PFSK-1 (cell line): ENCODE results near the gene SRL.
A peak's percentile ranks its signal among the peaks of the same experiment; 100 is the strongest.

Experiments used
- FOXP2 ChIP-seq: optimal IDR thresholded peaks from 2 replicates; pipeline ENCODE3; 2011; ENCODE audit warnings: borderline replicate concordance, control low read depth, inconsistent platforms; ENCODE audit not compliant: insufficient read depth; ENCODE audit errors: extremely low read length, extremely low read depth
- POLR2AphosphoS5 ChIP-seq: IDR thresholded peaks from 2 replicates; pipeline ENCODE4 v1.6.1; 2012; ENCODE audit warnings: low read depth, mild to moderate bottlenecking, control low read depth, low read length, moderate library complexity
- SIN3A ChIP-seq: IDR thresholded peaks from 2 replicates; pipeline ENCODE4 v1.6.1; 2012; ENCODE audit warnings: mild to moderate bottlenecking, low read length, moderate library complexity, borderline replicate concordance; ENCODE audit not compliant: insufficient read depth
- TAF1 ChIP-seq: IDR thresholded peaks from 2 replicates; pipeline ENCODE4 v1.6.1; 2012; ENCODE audit warnings: low read length, control low read depth, borderline replicate concordance; ENCODE audit not compliant: insufficient read depth
- TF ChIP-seq, protein P1 (sequence below), 2 experiments: IDR thresholded peaks; 2 replicates each; pipeline versions ENCODE4 v1.6.1 to v1.8.0; 2011 to 2012; ENCODE audit warnings: low read depth in 2 of 2, low read length in 2 of 2, control low read depth in 1 of 2, inconsistent platforms in 1 of 2, mild to moderate bottlenecking in 1 of 2, moderate library complexity in 1 of 2; ENCODE audit not compliant: insufficient read depth in 1 of 2

Gene SRL

GRCh38 chr16:4261557-4262172 lies 19.8 kb upstream of the SRL start:
- TF ChIP-seq SIN3A (no peak), TAF1 (no peak), FOXP2 (peak; percentile 29), POLR2AphosphoS5 (no peak)
- TF ChIP-seq, protein P1, sequence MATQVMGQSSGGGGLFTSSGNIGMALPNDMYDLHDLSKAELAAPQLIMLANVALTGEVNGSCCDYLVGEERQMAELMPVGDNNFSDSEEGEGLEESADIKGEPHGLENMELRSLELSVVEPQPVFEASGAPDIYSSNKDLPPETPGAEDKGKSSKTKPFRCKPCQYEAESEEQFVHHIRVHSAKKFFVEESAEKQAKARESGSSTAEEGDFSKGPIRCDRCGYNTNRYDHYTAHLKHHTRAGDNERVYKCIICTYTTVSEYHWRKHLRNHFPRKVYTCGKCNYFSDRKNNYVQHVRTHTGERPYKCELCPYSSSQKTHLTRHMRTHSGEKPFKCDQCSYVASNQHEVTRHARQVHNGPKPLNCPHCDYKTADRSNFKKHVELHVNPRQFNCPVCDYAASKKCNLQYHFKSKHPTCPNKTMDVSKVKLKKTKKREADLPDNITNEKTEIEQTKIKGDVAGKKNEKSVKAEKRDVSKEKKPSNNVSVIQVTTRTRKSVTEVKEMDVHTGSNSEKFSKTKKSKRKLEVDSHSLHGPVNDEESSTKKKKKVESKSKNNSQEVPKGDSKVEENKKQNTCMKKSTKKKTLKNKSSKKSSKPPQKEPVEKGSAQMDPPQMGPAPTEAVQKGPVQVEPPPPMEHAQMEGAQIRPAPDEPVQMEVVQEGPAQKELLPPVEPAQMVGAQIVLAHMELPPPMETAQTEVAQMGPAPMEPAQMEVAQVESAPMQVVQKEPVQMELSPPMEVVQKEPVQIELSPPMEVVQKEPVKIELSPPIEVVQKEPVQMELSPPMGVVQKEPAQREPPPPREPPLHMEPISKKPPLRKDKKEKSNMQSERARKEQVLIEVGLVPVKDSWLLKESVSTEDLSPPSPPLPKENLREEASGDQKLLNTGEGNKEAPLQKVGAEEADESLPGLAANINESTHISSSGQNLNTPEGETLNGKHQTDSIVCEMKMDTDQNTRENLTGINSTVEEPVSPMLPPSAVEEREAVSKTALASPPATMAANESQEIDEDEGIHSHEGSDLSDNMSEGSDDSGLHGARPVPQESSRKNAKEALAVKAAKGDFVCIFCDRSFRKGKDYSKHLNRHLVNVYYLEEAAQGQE (IDR thresholded peaks at IDR 0.05; ENCODE audit: insufficient read depth in 1 of 2, low read depth in 2 of 2, low read length in 2 of 2) = no peak

DNA sequence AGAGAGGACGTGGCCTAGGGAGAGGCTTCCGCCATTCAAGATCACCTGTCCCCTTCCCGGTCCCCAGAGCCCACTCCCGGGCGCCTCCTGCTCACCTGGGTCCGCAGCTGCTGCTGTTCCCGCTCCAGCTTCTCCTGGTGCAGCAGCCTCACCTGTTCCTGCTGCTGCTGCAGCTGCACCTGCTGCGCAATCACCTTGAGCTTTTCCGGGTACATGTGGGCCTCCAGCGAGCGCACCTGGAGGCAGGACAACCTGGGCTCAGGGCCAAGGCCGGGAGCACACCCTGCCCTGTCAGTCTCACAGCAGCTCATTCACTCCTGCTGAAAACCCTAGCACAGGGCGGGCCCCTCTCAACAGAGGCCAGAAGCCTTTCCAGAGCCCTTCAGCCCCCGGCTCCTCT lies 18.5 kb upstream of the SRL start:
- no peak for TF ChIP-seq FOXP2
- no peak for TF ChIP-seq SIN3A
- TF ChIP-seq, protein P1 (IDR thresholded peaks at IDR 0.05; ENCODE audit: insufficient read depth in 1 of 2, low read depth in 2 of 2, low read length in 2 of 2) = no peak
- no peak for TF ChIP-seq POLR2AphosphoS5
- TF ChIP-seq TAF1 = no peak

DNA sequence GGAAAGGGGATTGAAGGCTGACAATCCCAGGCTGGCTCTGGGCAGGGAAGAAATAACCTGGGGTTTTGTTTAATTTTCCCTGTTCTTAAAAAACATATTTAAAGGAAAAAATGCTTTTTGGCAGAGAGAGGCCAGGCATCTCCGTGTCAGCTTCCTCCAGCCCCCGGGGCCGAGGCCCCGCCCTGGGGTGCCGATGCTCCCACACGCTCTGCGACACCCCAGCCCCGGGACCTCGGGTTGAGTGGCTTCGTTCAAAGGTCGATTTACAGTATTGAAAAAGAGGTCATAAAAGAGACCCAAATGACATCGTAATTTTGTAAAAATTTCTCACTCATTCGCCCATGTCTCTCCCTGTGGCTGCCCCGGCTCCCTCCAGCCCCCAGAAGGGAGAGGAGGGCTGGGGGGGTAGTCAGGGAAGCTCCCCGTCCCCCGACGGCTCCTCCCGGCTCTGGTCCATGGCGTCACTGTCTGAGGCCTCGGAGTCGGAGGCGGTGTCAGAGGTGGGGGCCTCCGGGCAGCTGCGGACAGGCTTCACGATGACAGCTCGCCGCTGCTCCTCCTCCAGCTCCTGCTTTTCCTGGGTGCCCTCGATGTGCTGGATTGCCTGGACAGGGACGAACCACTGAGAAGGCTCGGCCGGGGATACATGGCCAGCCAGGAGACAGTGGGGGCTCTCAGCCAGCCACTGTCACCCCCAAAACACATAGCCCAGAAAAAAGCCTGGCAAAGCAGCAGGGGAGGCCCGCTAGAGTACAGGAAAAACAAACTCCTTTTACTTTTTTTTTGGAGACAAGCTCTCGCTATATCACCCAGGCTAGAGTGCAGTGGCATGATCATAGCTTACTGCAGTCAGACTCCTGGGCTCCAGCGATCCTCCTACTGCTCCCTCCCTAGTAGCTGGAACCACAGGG lies 16.0 kb upstream of the SRL start:
- TF ChIP-seq, protein P1 (IDR thresholded peaks at IDR 0.05; ENCODE audit: insufficient read depth in 1 of 2, low read depth in 2 of 2, low read length in 2 of 2) = no peak
- no peak for TF ChIP-seq TAF1
- TF ChIP-seq POLR2AphosphoS5 = no peak
- no peak for TF ChIP-seq SIN3A
- no peak for TF ChIP-seq FOXP2

DNA sequence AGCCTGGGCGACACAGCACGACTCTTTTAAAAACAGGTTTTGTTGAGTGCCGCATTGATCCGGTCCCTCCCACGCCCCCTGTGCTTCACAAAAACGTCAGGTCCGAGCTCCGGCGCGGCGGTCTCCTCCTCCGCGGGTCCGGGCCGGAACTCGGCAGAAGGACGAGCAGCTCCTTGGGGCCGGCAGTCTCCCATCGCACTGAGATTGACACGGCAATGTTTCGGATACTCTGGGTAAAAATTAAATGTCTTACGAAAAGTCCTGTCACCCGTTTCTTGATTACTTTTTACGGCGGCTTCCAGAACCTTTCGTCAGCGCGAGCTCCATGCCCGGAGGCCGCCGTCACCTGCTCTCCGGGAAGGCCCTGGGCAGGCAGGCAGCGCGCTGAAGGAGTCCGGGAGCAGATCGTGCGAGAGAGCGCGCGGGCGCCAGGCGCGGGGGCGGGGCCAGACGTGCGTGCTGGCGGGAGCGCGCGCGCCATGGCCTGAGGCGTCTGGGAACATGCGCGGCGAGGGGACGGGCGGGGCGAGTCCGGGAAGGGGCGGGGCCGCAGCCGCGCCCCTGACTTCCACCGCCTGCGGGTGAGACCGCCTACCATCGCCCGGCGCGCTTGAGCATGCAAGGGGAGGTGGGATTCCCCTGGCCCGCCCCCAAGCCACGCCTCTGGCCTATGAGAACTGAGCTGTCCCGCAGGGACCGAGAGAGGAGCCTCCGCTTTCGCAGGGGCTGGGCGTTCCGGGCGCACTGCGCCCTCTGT lies 11.7 kb upstream of the SRL start:
- peak; percentile 94 for TF ChIP-seq POLR2AphosphoS5
- peak; percentile 59 for TF ChIP-seq FOXP2
- TF ChIP-seq TAF1 = peak; percentile 62; the same call in 1 of the 2 replicates
- TF ChIP-seq, protein P1 (IDR thresholded peaks at IDR 0.05; ENCODE audit: insufficient read depth in 1 of 2, low read depth in 2 of 2, low read length in 2 of 2) = no peak; a peak in 1 of 4 replicates
